Measurements from ENCODE around the gene FBXO8.

The FBXO8 gene

GRCh38 chr4:174204164-174204831 is 79.2 kb downstream of the FBXO8 start:
- DNase-seq = no peak

GRCh38 chr4:174201871-174202270 is 81.6 kb downstream of the FBXO8 start:
- DNase-seq = no peak

- DNase-seq = no peak
These were observed 83.7 kb downstream of the FBXO8 start for GRCh38 chr4:174199735-174200134.

GRCh38 chr4:174198828-174199227 is 84.6 kb downstream of the FBXO8 start:
- DNase-seq = no peak

- DNase-seq = no peak
These were observed 85.1 kb downstream of the FBXO8 start for GRCh38 chr4:174198396-174198795.

GRCh38 chr4:174193438-174194374 is 89.8 kb downstream of the FBXO8 start:
- DNase-seq = no peak

GRCh38 chr4:174192943-174193342 is 90.5 kb downstream of the FBXO8 start:
- no peak for DNase-seq

GRCh38 chr4:174190832-174191500 is 92.5 kb downstream of the FBXO8 start:
- DNase-seq = no peak

GRCh38 chr4:174189392-174190015 is 94.0 kb downstream of the FBXO8 start:
- DNase-seq = no peak
